Esophagus muscularis mucosa (tissue), 4 donors: ENCODE measurements around the gene KDM6B.

ENCODE experiments used
- CTCF ChIP-seq, 3 experiments: fragments of 200-600 bp in 2 of 3; fragments of 450-650 bp in 1 of 3; sonication (generic) in 2 of 3; IDR thresholded peaks; one replicate each; pipeline ENCODE4 v1.5.1; 2017 to 2019; ENCODE audit warnings: antibody characterized with exemption in 3 of 3, mild to moderate bottlenecking in 2 of 3, moderate library complexity in 1 of 3
- EP300 ChIP-seq: sonication (generic); formaldehyde crosslinking; IDR thresholded peaks from one replicate; pipeline ENCODE4 v1.6.1; 2017; ENCODE audit warnings: antibody characterized with exemption
- POLR2AphosphoS5 ChIP-seq, 2 donors: sonication (generic); formaldehyde crosslinking; IDR thresholded peaks; one replicate each; pipeline ENCODE4 v1.6.1; 2017; ENCODE audit warnings: antibody characterized with exemption in 2 of 2

- TF ChIP-seq POLR2AphosphoS5 (IDR thresholded peaks at IDR 0.05), result no peak
- no peak for TF ChIP-seq EP300
- TF ChIP-seq CTCF (IDR thresholded peaks at IDR 0.05), result no peak
Observed at GRCh38 chr17:7848131-7848579, 14.1 kb downstream of the KDM6B start.
